ENCODE results near the gene PLEKHG5.

Gene PLEKHG5

DNA sequence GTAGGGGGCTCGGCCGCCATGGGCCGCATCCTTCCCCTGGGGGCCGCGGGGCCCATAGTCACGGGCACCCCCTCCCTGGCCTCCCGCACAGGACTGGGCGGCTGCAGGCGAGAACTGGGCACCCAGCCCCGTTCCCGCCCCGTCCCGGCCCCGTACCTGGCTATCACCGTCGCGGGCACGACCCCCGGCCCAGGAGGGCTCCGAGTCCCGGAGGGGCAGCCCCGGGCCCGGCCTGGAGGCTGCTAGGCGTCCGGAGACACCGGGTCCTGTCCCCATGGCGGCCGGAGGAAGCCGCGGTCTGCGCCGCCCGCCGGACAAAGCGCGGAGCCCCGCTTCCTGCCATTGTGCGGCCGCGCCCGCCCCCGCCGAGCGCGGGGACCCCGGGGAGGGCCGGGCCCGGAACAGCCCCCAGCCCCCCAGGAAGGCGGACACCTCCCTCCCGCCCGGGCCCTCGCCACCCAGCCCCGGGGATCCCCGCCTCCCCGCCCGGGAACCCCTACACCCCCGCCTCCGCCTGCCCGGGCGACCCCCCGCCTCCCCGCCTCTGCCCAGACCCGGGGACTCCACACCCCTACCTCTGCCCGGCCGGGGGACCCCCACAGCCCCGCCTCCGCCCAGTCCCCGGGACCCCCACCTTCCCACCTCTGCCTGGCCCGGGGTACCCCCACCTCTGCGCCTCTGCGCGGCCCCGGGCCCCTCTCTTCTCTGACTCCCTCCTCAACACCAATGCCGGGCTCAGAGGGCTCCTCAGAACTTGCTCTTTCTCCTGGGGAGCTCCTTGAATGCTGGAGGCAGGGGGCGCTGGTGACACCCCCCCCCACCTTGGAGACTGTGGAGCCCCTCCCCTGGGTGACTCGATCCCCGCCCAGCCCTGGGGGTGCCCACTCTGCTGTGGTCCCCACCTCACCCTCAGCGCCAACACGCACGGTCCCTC, 6.0 kb downstream of the PLEKHG5 start:
- TF ChIP-seq, protein P1, sequence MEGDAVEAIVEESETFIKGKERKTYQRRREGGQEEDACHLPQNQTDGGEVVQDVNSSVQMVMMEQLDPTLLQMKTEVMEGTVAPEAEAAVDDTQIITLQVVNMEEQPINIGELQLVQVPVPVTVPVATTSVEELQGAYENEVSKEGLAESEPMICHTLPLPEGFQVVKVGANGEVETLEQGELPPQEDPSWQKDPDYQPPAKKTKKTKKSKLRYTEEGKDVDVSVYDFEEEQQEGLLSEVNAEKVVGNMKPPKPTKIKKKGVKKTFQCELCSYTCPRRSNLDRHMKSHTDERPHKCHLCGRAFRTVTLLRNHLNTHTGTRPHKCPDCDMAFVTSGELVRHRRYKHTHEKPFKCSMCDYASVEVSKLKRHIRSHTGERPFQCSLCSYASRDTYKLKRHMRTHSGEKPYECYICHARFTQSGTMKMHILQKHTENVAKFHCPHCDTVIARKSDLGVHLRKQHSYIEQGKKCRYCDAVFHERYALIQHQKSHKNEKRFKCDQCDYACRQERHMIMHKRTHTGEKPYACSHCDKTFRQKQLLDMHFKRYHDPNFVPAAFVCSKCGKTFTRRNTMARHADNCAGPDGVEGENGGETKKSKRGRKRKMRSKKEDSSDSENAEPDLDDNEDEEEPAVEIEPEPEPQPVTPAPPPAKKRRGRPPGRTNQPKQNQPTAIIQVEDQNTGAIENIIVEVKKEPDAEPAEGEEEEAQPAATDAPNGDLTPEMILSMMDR (IDR thresholded peaks at IDR 0.05; ENCODE audit: insufficient read depth, missing control alignments), result no peak
- DNase-seq (ENCODE audit: insufficient read length, low spot score) (no peak), FAIRE-seq (no peak)

DNA sequence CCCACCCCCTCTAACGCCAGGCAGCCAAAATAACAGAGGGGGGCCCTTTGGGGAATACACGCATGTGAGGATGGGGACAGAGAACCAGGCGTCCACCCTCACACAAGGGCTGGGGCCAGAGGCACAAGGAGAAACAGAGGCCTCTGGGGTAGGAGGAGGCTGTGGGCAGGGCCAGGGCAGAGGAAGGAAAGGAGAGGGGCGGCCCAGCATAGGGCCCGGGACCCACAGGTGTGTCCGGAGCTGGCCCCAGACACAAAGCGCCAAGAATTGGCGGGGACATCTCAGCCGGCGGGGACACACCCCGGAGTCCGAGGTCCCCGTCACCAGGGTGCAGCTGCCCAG, 6.7 kb downstream of the PLEKHG5 start:
- FAIRE-seq (no peak), DNase-seq (ENCODE audit: insufficient read length, low spot score) (no peak)
- TF ChIP-seq, protein P1 (IDR thresholded peaks at IDR 0.05; ENCODE audit: insufficient read depth, missing control alignments), result no peak

DNA sequence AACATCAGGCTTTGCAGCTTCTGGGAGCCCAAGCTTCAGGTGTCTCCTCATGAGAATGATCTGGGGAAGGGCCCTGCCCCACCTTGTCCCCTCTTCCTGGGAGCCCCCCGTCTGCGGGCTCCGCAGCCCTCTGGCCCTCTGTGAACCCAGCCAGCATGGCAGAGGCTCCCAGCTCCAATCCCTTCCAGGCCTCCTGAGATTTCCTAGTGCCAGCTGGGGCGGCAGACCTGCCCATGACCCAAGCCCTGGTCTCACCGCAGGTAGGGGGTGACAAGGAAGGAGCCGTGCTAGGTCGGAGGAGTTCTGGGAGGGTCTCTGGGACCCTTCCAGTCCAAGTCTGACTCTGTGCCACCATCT, 7.7 kb downstream of the PLEKHG5 start:
- TF ChIP-seq, protein P1 (IDR thresholded peaks at IDR 0.05; ENCODE audit: insufficient read depth, missing control alignments), result no peak
- DNase-seq (ENCODE audit: insufficient read length, low spot score), result no peak
- FAIRE-seq, result no peak

DNA sequence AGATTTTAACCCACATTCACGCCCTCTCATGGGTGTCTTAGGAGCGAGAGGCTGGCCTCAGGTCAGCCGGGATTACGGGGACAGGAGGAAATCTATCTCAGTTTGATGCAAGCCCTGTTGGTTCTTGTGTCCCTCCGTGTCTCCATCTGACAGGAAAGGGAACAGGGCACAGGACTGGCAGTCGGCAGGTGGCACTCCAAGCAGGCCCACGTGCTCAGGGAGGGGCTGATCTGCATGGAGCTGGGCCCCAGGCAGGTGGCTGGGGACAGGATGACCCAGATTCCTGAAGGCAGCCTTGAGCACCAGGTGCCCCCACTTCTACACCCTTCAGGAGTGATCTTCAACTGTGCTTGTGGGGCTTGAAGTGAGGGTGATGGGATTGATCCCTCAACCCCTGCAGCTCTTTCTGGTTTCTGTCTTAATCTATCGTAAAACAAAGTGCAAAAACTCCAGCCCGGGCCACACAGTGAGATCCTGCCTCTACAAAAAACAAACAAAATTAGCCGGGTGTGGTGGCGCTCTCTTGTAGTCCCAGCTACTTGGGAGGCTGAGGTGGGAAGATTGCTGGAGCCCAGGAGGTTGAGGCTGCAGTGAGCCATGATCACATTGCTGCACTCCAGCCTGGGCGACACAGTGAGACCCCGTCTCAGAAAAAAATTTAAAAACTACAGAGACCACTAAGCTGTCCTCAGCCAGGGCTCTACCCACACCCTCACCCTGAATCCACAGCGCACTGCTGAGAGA, 8.3 kb downstream of the PLEKHG5 start:
- no peak for DNase-seq (ENCODE audit: insufficient read length, low spot score)
- FAIRE-seq, result no peak
- TF ChIP-seq, protein P1 (IDR thresholded peaks at IDR 0.05; ENCODE audit: insufficient read depth, missing control alignments), result no peak

DNA sequence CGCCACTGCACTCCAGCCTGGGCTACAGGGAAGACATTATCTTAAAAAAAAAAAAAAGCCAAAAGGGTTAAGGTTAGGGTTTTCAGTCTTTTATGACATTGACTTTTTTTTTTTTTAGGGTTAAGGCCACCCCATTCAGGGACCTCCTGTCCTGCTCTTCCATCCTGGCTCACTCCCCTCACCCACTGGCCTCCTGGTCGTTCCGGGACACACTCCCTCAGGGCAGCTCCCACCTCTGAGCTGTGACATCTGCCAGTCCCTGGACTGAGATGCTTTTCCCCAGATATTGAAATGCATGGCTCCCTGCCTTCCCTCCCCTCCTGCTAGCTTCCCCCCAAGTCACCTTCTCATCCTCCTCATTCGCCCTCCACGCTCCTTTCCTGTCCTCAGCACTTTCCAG, 9.6 kb downstream of the PLEKHG5 start:
- no peak for DNase-seq (ENCODE audit: insufficient read length, low spot score)
- FAIRE-seq, result no peak
- TF ChIP-seq, protein P1 (IDR thresholded peaks at IDR 0.05; ENCODE audit: insufficient read depth, missing control alignments), result no peak

DNA sequence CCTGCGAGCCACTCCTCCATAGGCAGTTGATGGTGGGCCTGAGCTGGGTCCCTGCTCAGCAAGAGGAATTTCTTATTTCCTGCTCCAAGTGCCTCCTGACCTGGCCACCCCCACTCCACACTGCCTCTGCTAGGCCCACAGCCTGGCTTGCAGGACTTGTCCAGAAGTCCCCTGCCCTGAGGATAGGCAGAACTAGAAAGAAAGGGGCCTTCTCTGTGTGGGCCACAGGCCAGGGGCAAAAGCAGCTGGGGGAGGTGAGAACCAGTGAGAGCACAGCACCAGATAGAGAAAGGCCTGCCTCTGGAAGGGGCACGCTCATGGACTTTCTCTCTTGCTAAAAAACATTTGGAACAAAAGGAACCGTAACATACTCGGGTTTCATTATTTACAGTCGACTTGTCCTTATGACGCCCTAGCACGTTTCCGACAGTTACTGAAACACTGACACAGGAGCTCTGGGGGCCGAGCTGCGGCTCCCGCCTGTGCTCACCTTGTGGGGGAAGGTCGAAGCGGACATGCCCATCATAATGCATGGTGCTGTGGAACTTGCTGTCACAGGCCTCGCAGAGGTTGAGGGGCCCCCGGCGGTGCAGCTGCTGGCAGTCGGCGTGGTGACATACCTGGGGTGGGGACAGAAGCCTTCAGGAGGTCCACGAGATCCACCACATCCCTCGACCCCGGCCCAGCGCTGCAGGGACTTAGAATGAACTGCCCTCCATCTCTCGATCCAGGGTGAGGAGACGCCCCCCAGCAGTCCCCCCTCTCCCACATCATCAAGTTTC, 14.2 kb downstream of the PLEKHG5 start:
- no peak for DNase-seq (ENCODE audit: insufficient read length, low spot score)
- no peak for FAIRE-seq
- TF ChIP-seq, protein P1 (IDR thresholded peaks at IDR 0.05; ENCODE audit: insufficient read depth, missing control alignments), result no peak
